Testis (tissue), 2 donors: ENCODE measurements around the gene TECTA.

Source experiments
- CTCF ChIP-seq, 3 experiments: fragments of 450-650 bp in 2 of 3; fragments of 200-600 bp in 1 of 3; sonication (generic) in 1 of 3; IDR thresholded peaks; one replicate each; pipeline ENCODE4 v1.5.1; 2016 to 2019; ENCODE audit warnings: antibody characterized with exemption in 3 of 3, mild to moderate bottlenecking in 2 of 3, moderate library complexity in 1 of 3
- POLR2A ChIP-seq: fragments of 450-650 bp; IDR thresholded peaks from one replicate; pipeline ENCODE4 v1.6.1; 2017; ENCODE audit warnings: antibody characterized with exemption, mild to moderate bottlenecking, moderate library complexity

- TF ChIP-seq CTCF (IDR thresholded peaks at IDR 0.05) (no peak), POLR2A (no peak)
Observed at GRCh38 chr11:121131656-121132055, 30.6 kb downstream of the TECTA start.
